ENCODE results near the gene CNTN4.

DNA sequence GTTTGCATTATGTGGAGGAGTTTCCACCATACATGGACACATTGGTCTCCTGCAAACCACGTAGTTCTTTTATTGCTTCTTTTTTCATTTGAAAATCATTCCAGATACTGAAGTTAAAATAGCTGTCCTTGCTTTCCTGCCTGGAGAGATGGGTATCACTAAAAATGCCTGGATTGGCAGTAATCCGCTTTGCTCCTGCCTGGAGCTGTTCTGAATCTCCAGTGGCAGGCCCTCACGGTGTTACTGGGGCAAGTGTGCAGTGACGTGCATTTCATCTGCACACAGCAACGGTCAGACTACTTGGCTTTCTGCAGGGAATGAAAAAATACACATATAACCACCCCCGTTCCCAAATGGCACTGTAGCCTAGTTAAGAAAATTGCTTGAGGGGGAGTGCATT lies 738.6 kb downstream of the CNTN4 start:
- TF ChIP-seq SP1 (IDR thresholded peaks at IDR 0.05) (no peak), L3MBTL2 (conservative IDR thresholded peaks at IDR 0.05) (no peak), FOXK2 (IDR thresholded peaks at IDR 0.05) (no peak), PKNOX1 (IDR thresholded peaks at IDR 0.05) (no peak), HDGF (IDR thresholded peaks at IDR 0.05; ENCODE audit: borderline replicate concordance) (no peak), CTBP1 (IDR thresholded peaks at IDR 0.05; ENCODE audit: borderline replicate concordance) (no peak), NFRKB (IDR thresholded peaks at IDR 0.05) (no peak), FOXA1 (IDR thresholded peaks at IDR 0.05) (no peak)

Data from HEK293T (cell line).